Measurements from ENCODE around the gene TMEM245.

DNA sequence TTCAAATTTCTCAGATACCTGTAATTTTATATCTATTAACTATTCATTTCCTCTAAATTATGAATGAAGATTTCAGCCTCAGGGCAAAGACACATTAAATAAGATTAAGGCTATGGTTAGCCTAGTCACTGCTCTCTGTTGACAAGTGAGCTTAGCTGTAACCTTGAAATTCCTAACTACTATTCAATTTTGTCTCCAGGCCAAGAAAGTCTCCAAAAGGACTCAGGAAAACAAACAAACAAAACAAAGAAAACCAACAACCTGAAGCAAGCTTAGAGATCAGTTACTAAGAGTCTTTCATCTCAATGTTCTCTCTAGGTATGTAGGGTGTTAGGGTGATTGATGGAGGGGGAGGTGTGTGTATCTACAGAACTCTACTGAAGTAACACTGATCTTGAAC lies 96.9 kb downstream of the TMEM245 start:
- TF ChIP-seq, protein P1, sequence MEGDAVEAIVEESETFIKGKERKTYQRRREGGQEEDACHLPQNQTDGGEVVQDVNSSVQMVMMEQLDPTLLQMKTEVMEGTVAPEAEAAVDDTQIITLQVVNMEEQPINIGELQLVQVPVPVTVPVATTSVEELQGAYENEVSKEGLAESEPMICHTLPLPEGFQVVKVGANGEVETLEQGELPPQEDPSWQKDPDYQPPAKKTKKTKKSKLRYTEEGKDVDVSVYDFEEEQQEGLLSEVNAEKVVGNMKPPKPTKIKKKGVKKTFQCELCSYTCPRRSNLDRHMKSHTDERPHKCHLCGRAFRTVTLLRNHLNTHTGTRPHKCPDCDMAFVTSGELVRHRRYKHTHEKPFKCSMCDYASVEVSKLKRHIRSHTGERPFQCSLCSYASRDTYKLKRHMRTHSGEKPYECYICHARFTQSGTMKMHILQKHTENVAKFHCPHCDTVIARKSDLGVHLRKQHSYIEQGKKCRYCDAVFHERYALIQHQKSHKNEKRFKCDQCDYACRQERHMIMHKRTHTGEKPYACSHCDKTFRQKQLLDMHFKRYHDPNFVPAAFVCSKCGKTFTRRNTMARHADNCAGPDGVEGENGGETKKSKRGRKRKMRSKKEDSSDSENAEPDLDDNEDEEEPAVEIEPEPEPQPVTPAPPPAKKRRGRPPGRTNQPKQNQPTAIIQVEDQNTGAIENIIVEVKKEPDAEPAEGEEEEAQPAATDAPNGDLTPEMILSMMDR (IDR thresholded peaks at IDR 0.05) = no peak
- no peak for TF ChIP-seq POLR2A (IDR thresholded peaks at IDR 0.05)
